Breast epithelium (tissue), 3 donors: Measurements from ENCODE around the gene TEAD2.

Experiments
- CTCF ChIP-seq, 3 donors: fragments of 450-650 bp; IDR thresholded peaks; one replicate each; pipeline ENCODE4 v1.5.1; 2016 to 2017; ENCODE audit warnings: antibody characterized with exemption in 3 of 3, mild to moderate bottlenecking in 3 of 3, moderate library complexity in 3 of 3
- POLR2A ChIP-seq: fragments of 450-650 bp; IDR thresholded peaks from one replicate; pipeline ENCODE4 v1.6.1; 2016; ENCODE audit warnings: antibody characterized with exemption, mild to moderate bottlenecking, moderate library complexity
- POLR2AphosphoS5 ChIP-seq, 3 donors: sonication (generic); formaldehyde crosslinking; IDR thresholded peaks; one replicate each; pipeline ENCODE4 v1.6.1; 2017; ENCODE audit warnings: antibody characterized with exemption in 3 of 3

GRCh38 chr19:49409441-49410029 lies 47.3 kb upstream of the TEAD2 start:
- TF ChIP-seq CTCF (IDR thresholded peaks at IDR 0.05) (no peak), POLR2A (no peak), POLR2AphosphoS5 (IDR thresholded peaks at IDR 0.05) (no peak)
